ENCODE measurements around the gene LMAN1L. TPM values are rescaled to one million over a fixed set of nuclear protein-coding genes. Genes with fewer than 3 reads are reported as not detected.

Gene LMAN1L
- total RNA-seq, 6 donors from 2014 or later = 1.0 TPM; not detected in 5

DNA sequence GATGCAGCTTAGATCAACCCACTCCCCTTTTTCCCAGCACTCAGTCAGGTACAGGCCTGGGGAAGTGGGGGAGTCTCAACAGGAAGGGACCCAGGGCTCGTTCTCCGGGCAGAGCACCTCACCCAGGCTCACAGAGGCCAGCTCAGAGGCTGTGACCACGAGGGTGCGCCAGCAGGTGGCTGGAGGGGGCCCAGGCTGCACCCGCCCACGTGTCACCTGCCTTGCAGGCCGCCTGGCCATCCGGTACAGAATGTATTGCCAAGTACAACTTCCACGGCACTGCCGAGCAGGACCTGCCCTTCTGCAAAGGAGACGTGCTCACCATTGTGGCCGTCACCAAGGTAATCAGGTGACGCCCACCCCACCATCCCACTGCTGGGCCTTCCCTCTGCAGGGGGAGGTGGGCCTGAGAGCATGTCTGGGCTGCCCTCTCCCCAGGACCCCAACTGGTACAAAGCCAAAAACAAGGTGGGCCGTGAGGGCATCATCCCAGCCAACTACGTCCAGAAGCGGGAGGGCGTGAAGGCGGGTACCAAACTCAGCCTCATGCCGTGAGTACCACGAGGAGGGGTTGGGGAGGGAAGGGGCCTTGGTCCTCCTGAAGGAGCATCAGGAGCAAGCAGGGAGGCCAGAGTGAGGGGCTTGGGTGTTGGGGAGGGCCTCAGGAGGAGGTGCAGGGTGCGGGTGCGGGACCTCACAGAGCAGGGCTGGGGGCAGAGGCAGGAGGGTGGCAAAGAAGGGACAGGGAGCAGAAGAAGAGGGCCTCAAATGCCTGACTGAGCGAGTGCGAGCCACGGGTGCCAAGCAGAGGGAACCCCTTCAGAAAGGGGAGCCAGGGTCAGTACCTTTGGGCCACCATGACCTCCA is 14.0 kb upstream of the LMAN1L start:
- ATAC-seq (ENCODE audit: low FRiP score in 2 of 2) = no peak
- H3K4me3 ChIP-seq = no peak overlapping the region
- H3K27ac ChIP-seq = peak overlapping the region in 3 of 4 donors; percentile 53 to 80 (median 68)
- no peak for TF ChIP-seq POLR2AphosphoS5 (IDR thresholded peaks at IDR 0.05)
- no peak for TF ChIP-seq POLR2A (IDR thresholded peaks at IDR 0.05)
- TF ChIP-seq, protein P1, sequence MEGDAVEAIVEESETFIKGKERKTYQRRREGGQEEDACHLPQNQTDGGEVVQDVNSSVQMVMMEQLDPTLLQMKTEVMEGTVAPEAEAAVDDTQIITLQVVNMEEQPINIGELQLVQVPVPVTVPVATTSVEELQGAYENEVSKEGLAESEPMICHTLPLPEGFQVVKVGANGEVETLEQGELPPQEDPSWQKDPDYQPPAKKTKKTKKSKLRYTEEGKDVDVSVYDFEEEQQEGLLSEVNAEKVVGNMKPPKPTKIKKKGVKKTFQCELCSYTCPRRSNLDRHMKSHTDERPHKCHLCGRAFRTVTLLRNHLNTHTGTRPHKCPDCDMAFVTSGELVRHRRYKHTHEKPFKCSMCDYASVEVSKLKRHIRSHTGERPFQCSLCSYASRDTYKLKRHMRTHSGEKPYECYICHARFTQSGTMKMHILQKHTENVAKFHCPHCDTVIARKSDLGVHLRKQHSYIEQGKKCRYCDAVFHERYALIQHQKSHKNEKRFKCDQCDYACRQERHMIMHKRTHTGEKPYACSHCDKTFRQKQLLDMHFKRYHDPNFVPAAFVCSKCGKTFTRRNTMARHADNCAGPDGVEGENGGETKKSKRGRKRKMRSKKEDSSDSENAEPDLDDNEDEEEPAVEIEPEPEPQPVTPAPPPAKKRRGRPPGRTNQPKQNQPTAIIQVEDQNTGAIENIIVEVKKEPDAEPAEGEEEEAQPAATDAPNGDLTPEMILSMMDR (IDR thresholded peaks at IDR 0.05) = no peak
- TF ChIP-seq EP300 (IDR thresholded peaks at IDR 0.05) = no peak
- DNase-seq = peak in 1 of 2 donors; percentile 81
- H3K36me3 ChIP-seq = peaks cover 11 to 58% (median 50%) of the 10 kb centered on the region in 4 donors
- no peaks in the 10 kb centered on the region for H3K9me3 ChIP-seq
- no peaks in the 10 kb centered on the region for H3K27me3 ChIP-seq
- peaks cover 8 to 40% (median 16%) of the 10 kb centered on the region in 4 donors for H3K4me1 ChIP-seq
- WGBS, 2 donors = 86% methylated on average over 21 to 23 of the region's 25 CpGs

DNA sequence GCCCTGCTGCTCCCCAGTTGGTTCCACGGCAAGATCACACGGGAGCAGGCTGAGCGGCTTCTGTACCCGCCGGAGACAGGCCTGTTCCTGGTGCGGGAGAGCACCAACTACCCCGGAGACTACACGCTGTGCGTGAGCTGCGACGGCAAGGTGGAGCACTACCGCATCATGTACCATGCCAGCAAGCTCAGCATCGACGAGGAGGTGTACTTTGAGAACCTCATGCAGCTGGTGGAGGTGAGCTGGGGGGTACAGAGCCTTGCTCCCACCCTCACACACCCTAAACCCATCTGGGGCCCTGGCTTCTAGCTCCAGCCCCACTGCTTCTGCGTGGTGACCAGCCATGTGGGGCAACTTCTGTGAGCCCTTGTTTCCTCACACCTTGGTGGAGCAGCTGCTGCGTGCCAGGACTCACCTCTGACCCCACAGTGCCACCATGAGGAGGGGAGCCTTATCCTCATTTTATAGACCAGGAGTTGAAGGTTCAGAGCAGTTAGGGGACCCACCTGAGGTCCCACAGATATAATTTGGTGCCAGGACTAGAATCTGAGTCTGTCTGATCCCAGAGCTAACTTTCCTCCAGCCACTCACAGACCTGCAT is 13.3 kb upstream of the LMAN1L start:
- TF ChIP-seq, protein P1 (IDR thresholded peaks at IDR 0.05) = no peak
- TF ChIP-seq EP300 (IDR thresholded peaks at IDR 0.05) (no peak), POLR2AphosphoS5 (IDR thresholded peaks at IDR 0.05) (no peak), POLR2A (IDR thresholded peaks at IDR 0.05) (no peak)
- Histone ChIP-seq H3K27me3 (no peaks in the 10 kb centered on the region), H3K9me3 (no peaks in the 10 kb centered on the region), H3K36me3 (peaks cover 11 to 65% (median 54%) of the 10 kb centered on the region in 4 donors), H3K27ac (peak overlapping the region; percentile 46 to 80 (median 60)), H3K4me1 (peaks cover 6 to 33% (median 13%) of the 10 kb centered on the region in 4 donors), H3K4me3 (no peak overlapping the region)
- 80 to 90% methylated on average over 5 to 16 of the region's 16 CpGs for WGBS, 2 donors
- DNase-seq = no peak
- no peak for ATAC-seq (ENCODE audit: low FRiP score in 2 of 2)

DNA sequence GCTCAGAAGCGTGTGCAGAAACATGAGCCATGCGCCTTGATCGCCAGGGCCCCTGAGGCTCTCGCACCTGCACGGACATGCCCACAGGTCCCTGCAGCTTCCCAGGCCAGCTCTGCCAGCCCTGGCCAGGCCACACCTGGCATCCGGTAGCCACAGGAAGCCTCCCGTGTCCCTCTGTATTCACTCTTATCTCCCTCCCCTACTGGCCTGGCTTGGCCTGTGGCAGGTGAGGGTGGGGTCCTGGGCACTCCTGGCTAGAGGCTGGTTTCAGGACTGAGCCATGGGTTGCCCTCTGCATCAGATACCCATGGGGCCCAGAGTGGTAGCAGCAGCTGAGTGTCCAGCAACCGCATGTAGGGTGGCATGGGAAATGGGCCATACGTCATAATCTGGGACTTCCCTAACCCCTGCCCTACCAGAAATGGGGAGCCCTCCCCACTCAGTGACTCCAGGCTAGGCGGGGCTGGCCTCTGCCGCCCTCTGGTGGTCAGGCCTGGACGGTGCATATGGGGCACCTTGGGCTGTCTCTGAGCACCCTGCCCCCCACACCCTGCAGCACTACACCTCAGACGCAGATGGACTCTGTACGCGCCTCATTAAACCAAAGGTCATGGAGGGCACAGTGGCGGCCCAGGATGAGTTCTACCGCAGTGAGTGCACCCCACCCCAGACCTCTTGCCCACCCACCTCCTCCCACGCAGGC is 12.6 kb upstream of the LMAN1L start:
- H3K4me3 ChIP-seq = no peak overlapping the region
- peaks cover 11 to 66% (median 54%) of the 10 kb centered on the region in 4 donors for H3K36me3 ChIP-seq
- WGBS, 2 donors = 18 to 44% methylated on average over 4 to 18 of the region's 18 CpGs
- no peaks in the 10 kb centered on the region for H3K27me3 ChIP-seq
- peak; percentile 94 to 95 for ATAC-seq (ENCODE audit: low FRiP score in 2 of 2)
- DNase-seq = peak; percentile 91 to 95
- peak; percentile 32 to 66 for TF ChIP-seq POLR2AphosphoS5 (IDR thresholded peaks at IDR 0.05)
- TF ChIP-seq, protein P1 (IDR thresholded peaks at IDR 0.05) = peak; percentile 97 to 99 (median 98)
- TF ChIP-seq EP300 (IDR thresholded peaks at IDR 0.05) = no peak
- H3K27ac ChIP-seq = peak overlapping the region; percentile 46 to 80 (median 60)
- H3K9me3 ChIP-seq = no peaks in the 10 kb centered on the region
- H3K4me1 ChIP-seq = peaks cover 6 to 26% (median 13%) of the 10 kb centered on the region in 4 donors

DNA sequence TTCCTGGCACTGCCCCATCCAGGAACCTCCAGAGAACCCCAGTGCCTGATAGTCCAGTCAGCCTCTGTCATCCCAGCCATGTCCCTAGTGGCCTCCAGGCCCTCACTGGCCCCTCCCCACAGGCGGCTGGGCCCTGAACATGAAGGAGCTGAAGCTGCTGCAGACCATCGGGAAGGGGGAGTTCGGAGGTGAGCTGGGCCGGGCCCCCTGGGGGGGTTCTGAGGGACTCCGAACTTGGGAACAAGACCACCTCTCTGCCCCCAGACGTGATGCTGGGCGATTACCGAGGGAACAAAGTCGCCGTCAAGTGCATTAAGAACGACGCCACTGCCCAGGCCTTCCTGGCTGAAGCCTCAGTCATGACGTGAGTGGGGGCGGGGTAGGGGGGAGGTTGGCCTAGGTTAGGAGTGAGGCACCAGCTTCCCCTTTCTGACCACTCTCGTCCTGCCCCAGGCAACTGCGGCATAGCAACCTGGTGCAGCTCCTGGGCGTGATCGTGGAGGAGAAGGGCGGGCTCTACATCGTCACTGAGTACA is 12.0 kb upstream of the LMAN1L start:
- Histone ChIP-seq H3K36me3 (peaks cover 11 to 66% (median 54%) of the 10 kb centered on the region in 4 donors), H3K27me3 (no peaks in the 10 kb centered on the region), H3K4me3 (no peak overlapping the region), H3K4me1 (peaks cover 6 to 22% (median 13%) of the 10 kb centered on the region in 4 donors), H3K27ac (peak overlapping the region; percentile 4 to 80 (median 60)), H3K9me3 (no peaks in the 10 kb centered on the region)
- TF ChIP-seq EP300 (IDR thresholded peaks at IDR 0.05) (no peak), POLR2AphosphoS5 (IDR thresholded peaks at IDR 0.05) (no peak), POLR2A (IDR thresholded peaks at IDR 0.05) (no peak)
- TF ChIP-seq, protein P1 (IDR thresholded peaks at IDR 0.05) = no peak
- ATAC-seq (ENCODE audit: low FRiP score in 2 of 2) (peak; percentile 8 to 23), DNase-seq (peak in 1 of 2 donors; percentile 75)
- 77 to 95% methylated on average over 4 to 20 of the region's 20 CpGs for WGBS, 2 donors

Data from upper lobe of left lung (tissue), 6 donors.